HG03108 (cell line): ENCODE results near the gene COX19.
A peak's percentile ranks its signal among the peaks of the same experiment; 100 is the strongest.
"Not testable (repeated sequence)": the region's sequence is repeated elsewhere in the genome, so short reads cannot be mapped to it uniquely, and the experiment has no call there.

Experiments used
- ATAC-seq: cut with Tn5 transposase; IDR thresholded peaks from one replicate; pipeline ENCODE4 v1.9.1; 2021; ENCODE audit warnings: moderate library complexity; ENCODE audit not compliant: unreplicated experiment

The COX19 gene

DNA sequence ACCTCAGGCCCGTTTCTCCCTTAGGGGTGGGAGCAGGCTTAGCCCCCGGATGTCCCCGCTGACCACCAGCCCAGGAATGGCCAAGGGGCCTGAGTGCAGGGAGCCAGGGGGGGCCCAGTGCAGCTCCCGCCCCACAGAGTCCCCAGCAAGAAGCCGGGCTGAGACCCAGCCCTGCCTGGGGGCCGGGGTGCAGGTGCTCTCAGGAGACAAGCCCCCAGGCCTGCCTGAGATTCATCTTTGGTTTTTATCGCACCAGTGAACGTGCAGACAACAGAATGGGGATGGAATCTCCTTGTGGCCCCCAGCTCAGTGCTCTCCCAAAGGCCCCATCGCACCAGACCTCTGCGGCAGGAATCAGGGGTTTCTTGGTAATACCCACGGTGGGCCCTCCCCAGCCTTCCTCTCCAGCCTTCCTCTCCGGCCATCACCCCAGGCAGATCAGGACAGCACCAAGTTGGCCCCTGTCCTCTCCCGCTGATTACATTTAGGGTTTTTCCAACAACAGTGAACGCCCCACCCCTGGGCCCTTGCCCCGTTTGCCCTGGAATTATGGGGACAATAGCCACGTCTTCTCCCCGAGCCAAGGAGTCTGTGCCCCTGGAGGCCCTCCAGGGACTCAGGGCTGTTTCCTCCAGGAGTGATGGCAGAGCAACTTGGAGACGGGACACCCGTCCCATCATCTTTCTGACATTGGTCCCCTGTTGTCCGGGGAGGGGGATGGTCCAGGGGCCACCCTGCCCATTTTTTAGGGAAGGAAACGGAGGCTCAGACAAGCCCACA lies 43.3 kb downstream of the COX19 start:
- no peak for ATAC-seq

DNA sequence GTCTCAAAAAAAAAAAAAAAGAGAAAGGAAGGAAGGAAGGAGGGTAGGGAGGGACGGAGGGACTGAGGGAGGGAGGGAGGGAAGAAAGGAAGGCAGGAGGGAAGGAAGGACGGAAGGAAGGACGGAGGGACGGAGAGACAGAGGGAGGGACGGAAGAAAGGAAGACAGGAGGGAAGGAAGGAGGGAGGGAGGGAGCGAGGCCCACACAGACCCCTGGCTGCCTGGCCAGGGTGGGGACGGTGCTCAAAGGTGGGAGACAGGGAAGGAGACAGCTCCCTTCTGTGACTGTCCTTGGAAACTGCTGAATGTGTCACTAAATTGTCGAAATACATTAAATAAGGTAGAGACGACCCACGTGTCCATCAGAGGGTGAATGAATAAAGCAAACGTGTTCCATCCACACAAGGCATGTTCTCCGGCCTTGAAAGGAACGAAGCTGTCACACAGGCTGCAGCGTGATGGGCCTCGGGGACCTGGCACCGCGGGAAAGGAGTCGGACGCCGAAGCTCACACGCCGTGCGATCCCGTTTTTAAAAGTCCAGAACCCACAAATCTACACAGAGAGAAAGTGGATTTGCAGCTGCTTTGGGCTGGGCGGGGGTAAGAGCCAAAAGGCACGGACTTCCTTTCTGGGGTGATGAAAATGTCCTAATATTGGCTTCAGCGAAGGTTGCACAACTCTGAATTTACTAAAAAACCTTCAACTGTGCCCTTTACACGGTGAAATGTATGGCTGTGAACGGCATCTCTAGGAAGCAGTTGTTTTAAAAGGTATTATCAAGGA lies 44.2 kb downstream of the COX19 start:
- ATAC-seq, result no peak

DNA sequence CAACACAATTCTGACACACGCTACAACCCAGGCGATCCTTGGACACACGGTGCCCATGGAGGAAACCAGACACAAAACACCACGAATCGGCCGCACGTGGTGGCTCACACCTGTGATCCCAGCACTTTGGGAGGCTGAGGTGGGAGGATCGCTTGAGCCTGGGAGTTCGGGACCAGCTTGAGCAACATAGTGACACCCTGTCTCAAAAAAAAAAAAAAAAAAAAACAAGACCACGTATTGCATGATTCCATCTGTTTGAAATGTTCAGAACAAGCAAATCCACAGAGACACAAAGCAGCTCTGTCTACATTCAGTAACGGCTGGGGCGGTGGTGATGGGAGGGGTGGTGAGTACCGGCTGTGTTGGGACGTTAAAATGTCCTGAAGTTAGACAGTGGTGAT lies 46.0 kb downstream of the COX19 start:
- ATAC-seq, result no peak

DNA sequence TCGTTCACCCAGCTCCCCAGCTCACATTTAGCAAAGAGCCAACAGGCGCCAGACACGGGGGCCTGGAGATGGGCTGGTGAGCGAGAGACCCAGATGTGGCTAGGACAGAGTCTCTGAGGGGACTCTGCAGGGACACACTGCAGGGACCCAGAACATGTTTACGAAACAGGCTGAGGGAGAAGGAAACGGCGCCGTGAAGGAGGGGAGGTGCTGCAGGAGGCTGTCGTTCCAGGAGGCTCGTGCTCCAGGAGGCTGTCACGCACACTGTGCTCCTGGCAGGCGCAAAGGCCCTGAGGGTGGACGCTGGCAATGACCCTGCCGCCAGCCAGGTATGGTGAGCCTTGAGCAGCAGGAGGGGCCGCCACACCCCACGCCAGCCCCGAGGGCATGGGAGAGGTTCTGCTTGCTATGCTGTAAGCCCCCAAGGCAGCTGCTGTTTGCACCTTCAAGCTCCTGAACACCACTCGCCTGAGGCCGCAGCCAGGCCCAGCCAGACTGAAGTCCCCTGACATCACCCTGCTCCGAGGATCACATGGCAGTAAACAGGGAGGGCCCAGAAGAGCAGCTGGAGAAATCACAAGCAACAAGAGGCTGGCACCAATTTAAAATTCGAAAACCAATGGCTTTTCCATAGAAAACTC lies 48.2 kb downstream of the COX19 start:
- no peak for ATAC-seq

DNA sequence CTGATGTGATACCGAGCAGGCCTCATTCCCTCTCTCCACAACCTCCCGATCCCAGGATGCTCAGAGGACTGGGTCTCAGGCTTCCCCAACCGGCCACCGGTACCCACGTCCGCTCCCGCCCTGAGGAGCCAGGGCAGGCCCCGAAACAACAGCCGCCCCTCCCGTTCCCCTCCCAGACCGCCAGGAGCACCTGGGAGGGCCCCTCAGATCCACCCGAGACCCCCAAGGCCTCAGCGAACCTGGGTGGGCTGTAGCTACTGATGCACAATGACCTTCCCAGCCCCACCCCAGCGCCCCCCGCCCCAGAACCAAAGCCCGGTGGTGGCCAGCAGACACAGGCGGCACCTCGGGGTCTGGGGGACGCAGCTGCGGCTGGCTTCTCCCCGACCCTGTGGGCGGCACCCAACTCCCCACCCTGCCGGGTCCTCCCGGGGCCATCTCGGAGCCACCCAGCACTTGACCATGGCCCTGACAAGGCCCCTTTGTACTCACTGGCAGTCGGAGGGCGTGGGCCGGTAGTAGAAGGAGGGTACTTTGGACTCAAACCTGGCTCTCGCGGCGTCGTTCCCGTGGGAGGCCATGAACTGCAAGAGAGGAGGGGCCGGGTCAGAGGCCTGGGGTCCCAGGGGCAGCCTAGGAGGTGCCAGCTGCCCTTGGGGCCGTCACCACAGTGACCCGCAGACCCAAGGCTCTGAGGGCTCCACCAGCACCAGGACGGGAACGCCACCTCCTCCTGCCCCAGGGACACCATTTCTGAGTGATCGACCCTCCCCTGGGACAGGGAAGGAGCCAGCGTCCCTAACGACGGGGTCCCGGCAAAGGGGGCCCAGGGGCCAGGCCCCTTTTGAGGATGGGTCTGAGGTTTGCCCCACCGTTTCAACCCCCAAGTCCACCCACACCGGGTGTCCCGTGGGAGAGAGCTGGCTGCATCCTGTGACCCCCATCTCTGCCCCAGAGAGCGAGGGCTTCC lies 49.0 kb downstream of the COX19 start:
- ATAC-seq, result no peak

DNA sequence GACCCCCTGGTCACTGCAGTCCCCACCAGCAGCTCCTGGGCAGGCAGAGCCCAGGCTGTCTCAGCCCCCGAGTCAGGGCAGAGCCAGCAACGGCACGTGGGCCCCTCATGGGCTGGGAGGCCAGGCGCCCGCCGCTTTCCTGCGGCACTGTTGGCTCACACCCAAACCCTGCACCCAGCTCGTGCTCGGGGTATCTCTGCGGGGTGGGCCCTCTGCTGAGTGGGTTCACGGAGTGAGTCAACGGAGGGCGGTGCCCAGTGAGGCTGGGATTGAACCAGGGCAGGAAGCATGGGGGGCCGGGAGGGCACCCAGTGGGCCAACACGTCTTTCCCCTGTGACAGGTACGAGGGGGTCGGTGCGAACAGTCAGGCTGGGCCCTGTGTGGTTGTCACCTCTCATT lies 49.7 kb downstream of the COX19 start:
- ATAC-seq, result no peak

DNA sequence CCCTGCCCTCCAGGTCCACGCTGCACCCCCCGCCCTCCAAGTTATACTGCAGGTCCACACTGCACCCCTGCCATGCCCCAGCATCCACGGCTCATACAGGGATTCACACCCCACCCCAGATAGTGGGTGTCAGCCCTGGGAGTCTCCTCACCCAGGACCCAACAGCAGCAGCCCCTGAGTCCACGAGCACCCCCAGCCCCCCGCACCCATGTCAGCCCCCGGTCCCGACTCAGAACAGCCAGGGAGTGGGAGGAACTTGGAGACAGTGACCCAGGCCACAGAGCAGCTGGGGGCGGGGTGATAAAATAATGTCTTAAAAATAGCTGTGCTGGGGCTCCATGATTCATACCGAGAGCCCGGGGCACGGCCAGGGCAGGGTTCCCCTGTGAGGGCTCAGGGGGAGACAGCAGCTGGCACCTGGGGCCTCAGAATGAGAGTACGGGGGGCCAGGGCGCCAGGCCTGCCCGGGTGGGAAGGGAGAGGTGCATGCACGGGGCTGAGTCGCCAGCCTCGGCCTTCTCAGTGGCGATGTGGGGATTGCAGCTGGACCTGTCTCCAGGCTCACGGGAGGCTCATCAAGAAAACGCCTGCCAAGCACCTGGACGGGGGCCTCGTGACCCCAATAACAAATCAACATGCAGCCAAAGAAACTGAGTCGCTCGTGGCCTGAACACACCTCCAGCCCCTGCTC lies 50.7 kb downstream of the COX19 start:
- peak; percentile 57 for ATAC-seq

DNA sequence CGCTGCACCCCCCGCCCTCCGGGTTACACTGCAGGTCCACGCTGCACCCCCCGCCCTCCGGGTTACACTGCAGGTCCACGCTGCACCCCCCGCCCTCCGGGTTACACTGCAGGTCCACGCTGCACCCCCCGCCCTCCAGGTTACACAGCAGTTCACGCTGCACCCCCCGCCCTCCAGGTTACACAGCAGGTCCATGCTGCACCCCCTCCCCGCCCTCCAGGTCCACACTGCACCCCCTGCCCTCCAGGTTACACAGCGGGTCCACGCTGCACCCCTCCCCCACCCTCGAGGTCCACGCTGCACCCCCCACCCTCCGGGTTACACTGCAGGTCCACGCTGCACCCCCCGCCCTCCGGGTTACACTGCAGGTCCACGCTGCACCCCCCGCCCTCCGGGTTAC lies 51.3 kb downstream of the COX19 start:
- ATAC-seq, result not testable (repeated sequence)

DNA sequence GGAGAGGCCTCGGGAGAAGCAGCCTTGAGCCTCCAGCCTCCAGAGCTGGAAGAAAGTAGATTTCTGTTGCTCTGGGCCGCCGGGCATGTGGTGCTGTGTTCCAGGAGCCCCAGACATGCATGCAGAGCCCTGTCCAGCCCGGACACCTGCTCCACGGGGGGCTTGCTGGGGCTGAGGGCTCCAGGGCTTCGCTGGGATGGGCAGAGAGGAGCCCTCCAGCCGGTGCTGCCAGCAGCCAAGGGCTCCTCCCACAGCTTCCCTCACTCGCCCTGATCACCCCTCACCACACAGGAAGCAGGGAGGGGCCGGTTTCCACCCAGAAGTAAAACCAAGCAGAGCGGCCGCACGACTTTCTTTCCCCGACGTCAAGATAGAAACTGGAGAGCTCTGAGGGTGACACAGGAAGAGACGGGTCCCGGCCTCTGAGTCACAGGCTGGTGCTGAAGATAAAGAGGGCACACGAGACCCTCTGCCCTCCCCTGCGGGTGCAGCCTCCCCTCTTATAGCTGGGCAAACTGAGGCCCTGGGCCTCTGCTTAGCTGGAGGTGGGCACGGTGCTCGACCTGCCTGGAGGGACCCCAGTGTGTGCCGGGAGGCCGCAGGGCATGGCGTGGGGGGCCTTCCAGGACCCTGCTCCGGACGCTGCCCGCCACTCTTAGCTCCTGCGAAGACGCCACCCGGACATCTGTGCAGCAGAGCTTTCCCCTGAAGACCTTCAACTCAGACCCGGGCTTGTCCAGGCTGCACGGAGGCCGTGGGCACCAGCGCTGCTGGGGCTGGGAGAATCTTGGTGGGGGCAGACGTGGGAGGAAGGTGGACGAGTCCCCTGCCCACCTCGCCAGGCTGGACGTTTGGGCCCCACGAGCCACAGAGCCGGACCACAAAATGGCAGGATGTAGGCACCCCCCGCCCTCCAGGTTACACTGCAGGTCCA lies 52.0 kb downstream of the COX19 start:
- peak; percentile 73 for ATAC-seq

DNA sequence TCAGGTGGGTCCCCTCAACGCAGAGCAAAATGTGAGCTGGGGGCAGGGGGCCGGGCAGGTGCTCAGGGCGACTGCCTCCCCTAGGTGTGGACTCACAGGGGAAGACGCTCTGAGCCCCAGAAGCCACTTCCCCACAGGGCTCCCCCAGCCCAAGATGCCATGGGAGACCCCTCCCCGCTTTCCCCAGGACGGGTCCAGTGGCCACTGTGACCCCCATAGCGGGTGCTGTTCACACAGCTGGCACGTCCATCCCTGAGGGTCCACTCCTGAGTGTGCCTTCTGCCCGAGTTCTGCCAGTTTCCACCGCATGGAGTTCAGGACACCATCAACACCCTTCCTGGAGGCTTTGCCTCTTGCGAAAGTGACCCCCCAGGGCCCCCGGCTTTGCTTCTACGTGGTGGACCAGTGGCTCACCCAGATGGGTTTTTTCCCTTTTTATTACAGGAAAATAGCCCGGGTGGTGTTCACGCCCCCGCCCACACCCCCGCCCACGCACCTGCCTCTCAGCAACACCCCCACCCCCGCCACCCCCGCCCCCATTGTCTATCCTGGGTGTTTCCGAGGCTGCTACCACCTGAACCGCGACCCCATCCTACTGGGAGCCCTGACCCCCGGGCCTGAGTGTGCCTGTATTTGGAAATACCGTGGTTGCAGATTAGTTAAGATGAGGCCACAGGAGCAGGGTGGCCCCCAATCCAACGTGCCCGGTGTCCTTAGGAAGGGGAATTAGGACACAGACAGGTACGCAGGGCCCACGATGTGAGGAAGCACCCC lies 52.8 kb downstream of the COX19 start:
- no peak for ATAC-seq

DNA sequence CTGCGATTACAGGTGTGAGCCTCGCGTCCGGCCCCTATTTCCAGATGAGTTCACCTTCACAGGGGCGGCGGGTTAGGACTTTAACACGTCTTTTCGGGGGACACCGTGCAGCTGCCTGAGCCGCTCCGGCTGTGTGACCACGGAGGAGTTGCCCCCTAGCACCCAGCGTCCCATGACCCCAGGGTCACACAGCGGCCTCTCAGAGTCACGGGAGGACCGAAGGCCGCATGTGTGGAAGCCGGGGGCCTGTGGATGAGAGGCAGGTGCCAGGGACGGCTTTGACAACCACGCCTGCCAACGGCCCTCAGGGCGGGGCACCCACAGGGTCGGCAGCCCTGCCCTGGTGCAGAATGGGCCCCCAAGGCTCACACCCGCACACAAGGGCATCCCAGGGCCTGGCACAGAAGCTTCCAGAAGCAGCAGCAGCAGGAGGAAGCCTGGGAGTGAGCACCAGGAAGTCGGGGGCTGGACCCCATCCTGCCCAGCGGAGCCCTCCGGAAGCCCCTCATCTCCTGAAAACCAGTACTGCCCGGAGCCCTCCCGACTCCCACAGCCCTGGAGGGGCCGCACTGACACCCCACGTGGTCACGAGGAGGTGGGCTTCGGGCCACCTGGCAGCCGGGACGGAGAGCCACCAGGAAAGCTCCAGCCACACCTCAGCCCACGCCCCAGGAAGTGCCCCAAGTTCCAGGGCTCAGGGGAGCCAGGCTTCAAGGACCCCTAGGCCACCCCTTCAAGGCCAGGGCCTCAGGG lies 53.6 kb downstream of the COX19 start:
- no peak for ATAC-seq

DNA sequence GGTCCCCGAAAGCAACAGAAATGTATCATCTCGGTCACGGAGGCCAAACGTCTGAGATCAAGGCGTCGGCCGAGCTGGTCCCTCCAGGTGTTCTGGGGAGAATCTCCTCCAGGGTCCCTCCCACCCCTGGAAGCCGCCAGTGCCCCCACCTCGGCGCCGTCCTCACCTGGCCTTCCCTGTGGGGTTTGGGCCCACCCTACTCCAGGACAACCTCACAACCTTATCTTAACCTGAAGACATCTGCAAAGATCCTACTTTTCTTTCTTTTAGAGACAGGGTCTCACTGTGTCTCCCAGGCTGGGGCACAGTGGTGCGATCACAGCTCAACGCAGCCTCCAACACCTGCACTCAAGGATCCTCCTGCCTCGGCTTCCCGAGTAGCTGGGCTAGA lies 54.3 kb downstream of the COX19 start:
- no peak for ATAC-seq

DNA sequence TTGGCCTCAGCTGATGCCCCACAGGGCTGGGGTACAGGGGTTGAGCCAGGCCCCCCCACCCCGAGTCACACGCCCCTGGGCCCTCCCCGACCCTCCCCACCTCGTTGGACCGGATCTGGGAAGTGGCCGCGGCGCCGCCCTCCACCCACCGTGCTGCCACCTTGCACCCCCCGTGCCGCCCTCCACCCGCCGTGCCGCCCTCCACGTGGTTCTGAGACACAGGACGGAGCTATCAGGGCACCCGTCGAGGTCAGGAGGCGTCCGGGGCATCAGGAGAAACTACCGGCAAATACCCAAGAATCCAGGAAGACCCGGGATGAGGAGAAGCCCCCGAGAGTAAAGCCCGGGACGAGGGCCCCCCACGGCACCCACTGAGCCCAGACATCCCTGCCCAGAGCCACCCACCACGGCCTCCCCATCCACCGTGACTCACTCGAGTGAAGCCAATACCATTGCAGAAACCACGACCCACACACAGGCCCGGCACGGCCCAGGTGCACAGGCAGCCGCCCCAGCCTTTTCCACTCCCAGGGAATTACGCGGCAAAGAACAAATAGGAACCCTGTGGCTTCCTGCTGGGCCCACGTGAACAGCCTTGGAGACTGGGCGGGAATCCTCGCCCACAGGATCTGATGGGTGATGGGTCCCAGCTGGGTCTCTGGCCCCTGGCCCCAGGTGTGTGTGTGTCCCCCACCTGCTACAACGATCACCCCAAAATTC lies 54.8 kb downstream of the COX19 start:
- ATAC-seq, result no peak

DNA sequence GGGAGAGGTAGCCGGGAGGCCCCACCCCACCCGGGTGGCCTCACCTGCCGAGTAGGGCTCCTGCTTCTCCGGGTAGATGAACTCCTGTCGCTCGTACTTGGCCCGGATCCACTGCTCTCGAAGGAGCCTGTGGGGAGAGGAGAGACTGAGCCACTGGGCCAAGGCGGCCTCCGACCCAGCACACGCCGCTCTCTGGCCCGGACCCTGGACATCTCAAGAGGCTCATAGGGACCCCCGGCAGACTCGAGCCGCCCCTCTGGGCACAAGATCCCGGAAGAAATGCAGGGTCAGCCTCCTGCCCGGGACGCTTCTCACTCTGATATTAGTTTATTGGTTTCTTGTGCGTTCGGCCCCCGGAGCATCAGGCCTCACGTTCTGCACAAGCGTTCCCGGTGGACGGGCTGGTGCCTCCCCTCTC lies 55.4 kb downstream of the COX19 start:
- no peak for ATAC-seq

DNA sequence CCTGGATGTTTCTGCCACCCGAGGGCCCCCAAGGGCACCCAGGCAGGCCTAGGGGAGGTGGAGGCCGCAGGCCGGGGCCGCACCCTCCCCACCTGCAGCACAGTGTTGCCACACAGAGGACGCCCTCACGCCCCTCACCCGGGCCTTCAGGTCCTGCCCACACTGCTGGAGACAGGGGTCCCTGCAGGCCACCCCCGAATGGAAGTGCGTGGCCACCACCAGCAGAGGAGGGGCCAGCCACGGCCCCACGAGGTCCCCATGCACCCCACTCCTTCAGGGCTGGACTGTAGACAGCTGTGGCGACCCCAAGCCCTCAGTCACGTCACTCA lies 56.3 kb downstream of the COX19 start:
- ATAC-seq, result no peak

DNA sequence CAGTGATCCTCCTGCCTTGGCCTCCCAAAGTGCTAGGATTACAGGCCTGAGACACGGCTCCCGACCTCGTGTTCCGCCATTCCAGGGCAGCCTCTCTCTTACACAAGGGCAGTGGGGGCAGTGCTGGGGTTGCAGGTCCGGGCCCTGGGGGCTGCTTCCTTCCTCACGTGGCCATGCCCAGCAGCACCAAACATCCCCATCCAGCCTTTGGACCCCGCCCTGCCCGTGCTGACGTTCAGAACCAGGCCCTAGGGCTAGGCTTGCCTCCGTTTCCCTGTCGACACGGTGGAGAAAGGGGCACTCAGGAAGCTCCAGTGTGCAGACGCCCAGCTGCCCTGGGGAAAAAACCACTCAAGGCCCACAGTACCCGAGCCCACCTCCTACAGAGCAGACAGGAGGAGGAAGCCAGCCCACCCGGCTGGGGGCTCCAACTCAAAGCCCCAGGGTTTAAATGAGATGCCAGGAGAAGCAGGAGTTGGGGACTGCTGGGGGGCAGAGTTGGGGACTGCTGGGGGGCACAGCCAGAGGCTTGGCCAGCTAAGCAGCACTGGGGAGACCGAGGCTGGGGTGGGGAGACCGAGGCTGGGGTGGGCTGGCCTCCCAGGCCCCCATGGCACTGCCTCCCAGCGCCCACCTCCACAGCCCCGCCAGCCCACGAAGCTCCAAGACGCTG lies 56.8 kb downstream of the COX19 start:
- no peak for ATAC-seq

DNA sequence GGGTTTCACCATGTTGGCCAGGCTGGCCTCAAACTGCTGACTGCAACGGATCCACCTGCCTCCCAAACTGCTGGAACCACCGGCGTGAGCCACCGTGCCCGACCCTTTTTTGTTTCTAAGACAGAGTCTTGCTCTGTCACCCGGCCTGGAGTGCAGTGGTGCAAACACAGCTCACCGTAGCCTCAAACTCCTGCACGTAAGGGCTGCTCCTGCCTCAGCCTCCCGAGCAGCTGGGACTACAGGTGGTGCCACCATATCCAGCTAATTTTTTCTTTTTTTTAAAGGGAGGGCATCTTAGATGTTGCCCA lies 57.3 kb downstream of the COX19 start:
- no peak for ATAC-seq
